ENCODE measurements around the gene RPS23. TPM values are rescaled to one million over a fixed set of nuclear protein-coding genes. Genes with fewer than 3 reads are reported as not detected.

The RPS23 gene
- total RNA-seq, 1 experiment from 2014 or later = 2,206 TPM

DNA sequence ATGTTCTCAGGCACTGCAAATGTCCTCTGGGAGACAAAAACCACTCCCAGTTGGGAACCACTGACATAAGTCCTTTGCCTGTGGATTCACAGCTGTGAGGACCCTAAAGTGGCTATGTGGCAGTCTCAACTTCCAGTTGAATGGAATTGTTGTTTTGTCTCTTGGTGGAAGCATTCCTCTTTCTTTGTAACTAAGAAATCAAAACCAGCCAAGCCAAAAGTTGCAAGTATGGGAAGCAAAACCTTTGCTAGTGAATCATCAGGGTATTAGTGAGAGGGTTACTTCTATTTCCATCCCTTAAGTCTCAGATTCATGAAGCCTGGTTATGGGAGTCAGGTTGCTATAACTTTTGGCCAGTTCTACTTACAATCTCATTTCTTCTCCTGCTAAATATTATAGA lies 49.8 kb upstream of the RPS23 start:
- POLR2A ChIA-PET = no interaction called here

More for the DNA sequence above, 49.8 kb upstream of the RPS23 start:
- no peaks in the 10 kb centered on the region for H3K4me1 ChIP-seq (ENCODE audit: control insufficient read depth in 1 of 2, insufficient read depth in 2 of 2, low read length in 2 of 2)
- H3K9me2 ChIP-seq (ENCODE audit: insufficient read depth) = no peaks in the 10 kb centered on the region
- no peak overlapping the region for H3K9ac ChIP-seq (ENCODE audit: low read length)
- H3K27ac ChIP-seq (ENCODE audit: low read depth, low read length) = no peak overlapping the region
- no TSS peak for BruUV-seq (replicated peaks)
- TF ChIP-seq ZBTB33 (IDR thresholded peaks at IDR 0.05; ENCODE audit: extremely low read depth, insufficient replicate concordance, low read length) (no peak), EZH2phosphoT487 (IDR thresholded peaks at IDR 0.05; ENCODE audit: borderline replicate concordance) (no peak), SIN3A (IDR thresholded peaks at IDR 0.05; ENCODE audit: low read depth) (no peak), RAD21 (IDR thresholded peaks at IDR 0.05; ENCODE audit: low read depth) (no peak), ZNF274 (IDR thresholded peaks at IDR 0.05; ENCODE audit: low read depth, low read length) (no peak), SP1 (IDR thresholded peaks at IDR 0.05; ENCODE audit: low read depth) (no peak), TCF7L2 (IDR thresholded peaks at IDR 0.05; ENCODE audit: borderline replicate concordance, extremely low read depth, insufficient read depth, insufficient read length) (no peak), SRF (IDR thresholded peaks at IDR 0.05; ENCODE audit: low read depth) (no peak), EGR1 (IDR thresholded peaks at IDR 0.05; ENCODE audit: low read depth) (no peak), EZH2 (IDR thresholded peaks at IDR 0.05) (no peak)
- TF ChIP-seq, protein P1, sequence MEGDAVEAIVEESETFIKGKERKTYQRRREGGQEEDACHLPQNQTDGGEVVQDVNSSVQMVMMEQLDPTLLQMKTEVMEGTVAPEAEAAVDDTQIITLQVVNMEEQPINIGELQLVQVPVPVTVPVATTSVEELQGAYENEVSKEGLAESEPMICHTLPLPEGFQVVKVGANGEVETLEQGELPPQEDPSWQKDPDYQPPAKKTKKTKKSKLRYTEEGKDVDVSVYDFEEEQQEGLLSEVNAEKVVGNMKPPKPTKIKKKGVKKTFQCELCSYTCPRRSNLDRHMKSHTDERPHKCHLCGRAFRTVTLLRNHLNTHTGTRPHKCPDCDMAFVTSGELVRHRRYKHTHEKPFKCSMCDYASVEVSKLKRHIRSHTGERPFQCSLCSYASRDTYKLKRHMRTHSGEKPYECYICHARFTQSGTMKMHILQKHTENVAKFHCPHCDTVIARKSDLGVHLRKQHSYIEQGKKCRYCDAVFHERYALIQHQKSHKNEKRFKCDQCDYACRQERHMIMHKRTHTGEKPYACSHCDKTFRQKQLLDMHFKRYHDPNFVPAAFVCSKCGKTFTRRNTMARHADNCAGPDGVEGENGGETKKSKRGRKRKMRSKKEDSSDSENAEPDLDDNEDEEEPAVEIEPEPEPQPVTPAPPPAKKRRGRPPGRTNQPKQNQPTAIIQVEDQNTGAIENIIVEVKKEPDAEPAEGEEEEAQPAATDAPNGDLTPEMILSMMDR (IDR thresholded peaks at IDR 0.05 in 2 of 3, conservative IDR thresholded peaks at IDR 0.05 in 1 of 3; ENCODE audit: borderline replicate concordance in 1 of 3, insufficient read depth in 1 of 3, low read depth in 2 of 3, low read length in 2 of 3) = no peak
- TF ChIP-seq, protein P2, sequence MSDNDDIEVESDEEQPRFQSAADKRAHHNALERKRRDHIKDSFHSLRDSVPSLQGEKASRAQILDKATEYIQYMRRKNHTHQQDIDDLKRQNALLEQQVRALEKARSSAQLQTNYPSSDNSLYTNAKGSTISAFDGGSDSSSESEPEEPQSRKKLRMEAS (IDR thresholded peaks at IDR 0.05) = no peak
- peaks cover 0 to 4% of the 10 kb centered on the region in 2 experiments; a peak in 1 of 4 replicates for H3K9me3 ChIP-seq (ENCODE audit: control insufficient read depth in 1 of 2, insufficient read depth in 1 of 2, low read depth in 1 of 2, low read length in 2 of 2)
- no peaks in the 10 kb centered on the region for H3K79me2 ChIP-seq (ENCODE audit: insufficient read depth, low read length)
- RAD21 ChIA-PET (ENCODE audit: low non-redundant PET in 1 of 2, low total read pairs in 2 of 2, uncharacterized antibody in 2 of 2, unreplicated experiment in 2 of 2) = no interaction called here
- no peak overlapping the region for H2AFZ ChIP-seq (ENCODE audit: low read depth, low read length, poor library complexity, severe bottlenecking)
- ATAC-seq (no peak), DNase-seq (ENCODE audit: low read depth, low spot score) (no peak)
- intact Hi-C loops (cut with micrococcal nuclease) = no loop called here
- H3K4me2 ChIP-seq (ENCODE audit: low read length) = no peak overlapping the region
- CTCF ChIA-PET = no interaction called here
- no peaks in the 10 kb centered on the region for H3K27me3 ChIP-seq (ENCODE audit: insufficient read depth, low read length)
- H4K20me1 ChIP-seq (ENCODE audit: insufficient read depth) = no peaks in the 10 kb centered on the region
- H3K36me3 ChIP-seq (ENCODE audit: control insufficient read depth in 1 of 2, insufficient read depth in 2 of 2, low read length in 2 of 2) = no peaks in the 10 kb centered on the region
- no peak overlapping the region for H3K4me3 ChIP-seq (replicated peaks in 1 of 2; ENCODE audit: low read depth in 1 of 2, low read length in 2 of 2)
